Ammon's horn (tissue), 1 donor: Measurements from ENCODE around the gene APOL1.

Source experiments
- DNase-seq: peaks from one replicate; pipeline ENCODE4 v3.0.0-alpha.2; 2016; ENCODE audit warnings: low spot score

APOL1 gene

GRCh38 chr22:36311386-36312085 is 58.6 kb downstream of the APOL1 start:
- DNase-seq = no peak

GRCh38 chr22:36315325-36315724 is 62.4 kb downstream of the APOL1 start:
- no peak for DNase-seq

DNA sequence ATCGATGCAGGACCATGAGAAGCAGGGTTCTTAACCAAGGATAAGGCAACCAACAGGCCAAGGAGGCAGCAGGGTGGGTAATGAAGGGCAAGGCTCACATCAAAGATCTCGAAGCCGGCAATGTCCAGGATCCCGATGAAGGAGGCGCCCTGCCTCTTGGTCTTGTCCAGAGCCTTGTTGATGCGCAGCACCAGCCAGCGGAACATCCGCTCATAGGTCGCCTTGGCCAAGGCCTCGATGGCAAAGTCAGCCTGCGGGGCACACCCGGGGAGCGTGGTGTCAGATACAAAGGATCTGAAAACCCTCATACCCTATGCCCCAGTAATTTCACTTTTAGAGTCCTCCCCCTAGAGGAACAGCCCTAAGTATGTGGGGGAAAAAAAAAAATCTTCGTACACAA is 63.5 kb downstream of the APOL1 start:
- no peak for DNase-seq
